Fibroblast of lung (primary cell): ENCODE results near the gene GPR149. TPM values are rescaled to one million over a fixed set of nuclear protein-coding genes. Genes with fewer than 3 reads are reported as not detected.
"Not testable (repeated sequence)": the region's sequence is repeated elsewhere in the genome, so short reads cannot be mapped to it uniquely, and the experiment has no call there.

Experiments
- DNase-seq, 2 donors: peaks; one replicate each; pipeline versions ENCODE4 v3.0.0 to v3.0.0-alpha.2; 2010; ENCODE audit warnings: low read depth in 2 of 2
- H2AFZ ChIP-seq: 2 replicates; pipeline ENCODE4 v1.5.1; 2012; ENCODE audit warnings: low read length, control low read depth, inconsistent platforms
- H3K27ac ChIP-seq: 2 replicates; pipeline ENCODE4 v1.5.1; 2011; ENCODE audit warnings: low read length, control low read depth; ENCODE audit not compliant: insufficient read depth
- H3K27me3 ChIP-seq: 2 replicates; pipeline ENCODE4 v1.5.1; 2011; ENCODE audit warnings: mild to moderate bottlenecking, low read length; ENCODE audit not compliant: control insufficient read depth, insufficient read depth
- H3K36me3 ChIP-seq: 2 replicates; pipeline ENCODE4 v1.5.1; 2011; ENCODE audit warnings: low read length; ENCODE audit not compliant: control insufficient read depth, insufficient read depth
- H3K4me1 ChIP-seq: 2 replicates; pipeline ENCODE4 v1.5.1; 2011; ENCODE audit warnings: low read length; ENCODE audit not compliant: control insufficient read depth, insufficient read depth; ENCODE audit errors: extremely low read depth
- H3K4me2 ChIP-seq: 2 replicates; pipeline ENCODE4 v1.5.1; 2011; ENCODE audit warnings: low read length, control low read depth; ENCODE audit not compliant: insufficient read depth; ENCODE audit errors: extremely low read depth
- H3K4me3 ChIP-seq, 4 experiments: fragments of 200-600 bp in 1 of 4; sonication (generic) in 1 of 4; replicated peaks in 1 of 4; 2 replicates each; pipeline ENCODE4 v1.5.1; 2011 to 2016; ENCODE audit warnings: low read length in 4 of 4, low read depth in 3 of 4, mild to moderate bottlenecking in 3 of 4, control low read depth in 2 of 4, inconsistent platforms in 1 of 4, mixed read lengths in 1 of 4; ENCODE audit not compliant: insufficient read depth in 1 of 4; ENCODE audit errors: control extremely low read depth in 1 of 4
- H3K79me2 ChIP-seq: 2 replicates; pipeline ENCODE4 v1.5.1; 2012; ENCODE audit warnings: mild to moderate bottlenecking, low read length, inconsistent platforms; ENCODE audit not compliant: control insufficient read depth, insufficient read depth
- H3K9ac ChIP-seq: 2 replicates; pipeline ENCODE4 v1.5.1; 2011; ENCODE audit warnings: mild to moderate bottlenecking, low read length, control low read depth; ENCODE audit not compliant: insufficient read depth
- H3K9me3 ChIP-seq: 2 replicates; pipeline ENCODE4 v1.5.1; 2012; ENCODE audit warnings: low read depth, low read length; ENCODE audit not compliant: control insufficient read depth, insufficient read depth
- H4K20me1 ChIP-seq: 2 replicates; pipeline ENCODE4 v1.5.1; 2011; ENCODE audit warnings: low read length; ENCODE audit not compliant: control insufficient read depth, insufficient read depth; ENCODE audit errors: extremely low read depth
- EZH2 ChIP-seq: IDR thresholded peaks from 2 replicates; pipeline ENCODE4 v1.5.1; 2012; ENCODE audit warnings: low read length, control low read depth, mild to moderate bottlenecking; ENCODE audit errors: missing control alignments
- polyA plus RNA-seq, 2 donors: library from polyadenylated mRNA; depleted of rRNA in 1 of 2; stranded (reverse) in 1 of 2; unstranded in 1 of 2; fragments of >200 nt; gene quantifications; 2 replicates each; pipeline ENCODE4 v1.2.1, GENCODE V29; 2011 to 2012; ENCODE audit warnings: missing spikeins in 1 of 2
- total RNA-seq: library from RNA; depleted of rRNA; stranded (reverse); fragments of >200 nt; gene quantifications from 2 replicates; pipeline ENCODE4 v1.2.1, GENCODE V29; 2014
- TF ChIP-seq, protein P1 (sequence below), 2 donors: IDR thresholded peaks in 1 of 2; conservative IDR thresholded peaks in 1 of 2; 1 replicate in 1 of 2; 2 replicates in 1 of 2; pipeline ENCODE4 v1.5.1; 2011 to 2012; ENCODE audit warnings: low read length in 2 of 2, control low read depth in 1 of 2, inconsistent platforms in 1 of 2, low read depth in 1 of 2, mild to moderate bottlenecking in 1 of 2

Gene GPR149
- total and polyA plus RNA-seq, 2 donors (not counting 1 experiment from before 2014, with no cell fraction given): not detected

DNA sequence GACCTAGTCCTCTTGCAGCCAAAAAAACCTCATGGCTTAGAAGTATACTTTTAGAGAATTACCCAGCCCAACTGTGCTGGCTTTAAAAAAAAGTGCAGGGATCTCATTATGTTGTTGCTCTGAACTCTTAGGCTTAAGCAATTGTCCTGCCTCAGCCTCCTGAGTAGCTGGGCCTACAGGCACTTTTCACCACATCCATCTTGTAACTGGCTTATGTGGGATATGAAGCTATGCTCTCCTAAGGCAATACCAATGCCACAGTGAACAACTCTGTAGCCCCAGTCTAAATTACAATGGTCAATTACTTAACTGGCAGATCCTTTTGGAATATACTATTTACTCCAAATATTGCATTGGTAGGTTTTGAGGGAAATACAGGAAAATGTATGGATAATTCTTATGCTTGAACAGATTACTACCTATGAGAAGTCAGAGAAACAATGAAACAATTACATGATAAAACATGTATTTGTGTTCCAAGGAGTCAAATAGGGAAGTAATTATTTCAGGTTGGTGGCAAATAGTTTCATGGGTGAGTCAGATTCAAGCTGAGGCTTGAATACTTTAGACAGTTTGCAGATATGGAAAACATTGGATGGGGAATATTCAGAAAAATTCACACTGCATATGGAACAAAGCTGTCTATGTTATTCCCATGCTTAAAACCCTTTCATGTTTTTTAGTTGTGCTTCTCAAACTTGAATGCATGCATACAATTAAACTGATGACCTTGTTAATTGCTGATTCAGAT, 34.6 kb upstream of the GPR149 start:
- TF ChIP-seq EZH2: no peak
- TF ChIP-seq, protein P1, sequence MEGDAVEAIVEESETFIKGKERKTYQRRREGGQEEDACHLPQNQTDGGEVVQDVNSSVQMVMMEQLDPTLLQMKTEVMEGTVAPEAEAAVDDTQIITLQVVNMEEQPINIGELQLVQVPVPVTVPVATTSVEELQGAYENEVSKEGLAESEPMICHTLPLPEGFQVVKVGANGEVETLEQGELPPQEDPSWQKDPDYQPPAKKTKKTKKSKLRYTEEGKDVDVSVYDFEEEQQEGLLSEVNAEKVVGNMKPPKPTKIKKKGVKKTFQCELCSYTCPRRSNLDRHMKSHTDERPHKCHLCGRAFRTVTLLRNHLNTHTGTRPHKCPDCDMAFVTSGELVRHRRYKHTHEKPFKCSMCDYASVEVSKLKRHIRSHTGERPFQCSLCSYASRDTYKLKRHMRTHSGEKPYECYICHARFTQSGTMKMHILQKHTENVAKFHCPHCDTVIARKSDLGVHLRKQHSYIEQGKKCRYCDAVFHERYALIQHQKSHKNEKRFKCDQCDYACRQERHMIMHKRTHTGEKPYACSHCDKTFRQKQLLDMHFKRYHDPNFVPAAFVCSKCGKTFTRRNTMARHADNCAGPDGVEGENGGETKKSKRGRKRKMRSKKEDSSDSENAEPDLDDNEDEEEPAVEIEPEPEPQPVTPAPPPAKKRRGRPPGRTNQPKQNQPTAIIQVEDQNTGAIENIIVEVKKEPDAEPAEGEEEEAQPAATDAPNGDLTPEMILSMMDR (conservative IDR thresholded peaks at IDR 0.05 in 1 of 2, IDR thresholded peaks at IDR 0.05 in 1 of 2; ENCODE audit: low read depth in 1 of 2, low read length in 2 of 2): no peak

DNA sequence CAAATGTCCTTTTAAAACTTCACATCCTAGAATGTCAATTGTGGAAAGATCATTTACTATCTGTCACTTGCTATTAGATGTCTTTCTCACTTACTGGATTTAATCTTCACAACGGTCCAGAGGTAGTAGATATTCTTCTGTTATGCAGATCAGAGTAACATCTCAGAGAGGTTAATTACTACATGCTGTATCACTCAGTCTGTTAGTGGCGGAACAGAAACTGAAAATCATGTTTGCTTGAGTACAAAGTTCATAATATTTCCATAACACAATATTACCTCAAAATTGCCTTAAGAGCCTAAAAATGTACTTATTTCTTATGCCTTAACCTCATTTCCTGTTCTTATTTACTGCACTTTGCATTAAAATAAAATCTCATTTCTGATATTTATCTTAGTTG, 28.6 kb upstream of the GPR149 start:
- H3K36me3 ChIP-seq: no peaks in the 10 kb centered on the region
- H3K4me1 ChIP-seq: no peaks in the 10 kb centered on the region
- H2AFZ ChIP-seq: no peak overlapping the region
- no peak for DNase-seq
- H3K4me3 ChIP-seq: no peak overlapping the region
- H3K4me2 ChIP-seq: no peak overlapping the region
- no peaks in the 10 kb centered on the region for H3K27me3 ChIP-seq
- H3K9ac ChIP-seq: no peak overlapping the region
- H4K20me1 ChIP-seq: no peaks in the 10 kb centered on the region
- no peak overlapping the region for H3K27ac ChIP-seq
- H3K9me3 ChIP-seq: no peaks in the 10 kb centered on the region
- no peaks in the 10 kb centered on the region for H3K79me2 ChIP-seq
- TF ChIP-seq, protein P1 (conservative IDR thresholded peaks at IDR 0.05 in 1 of 2, IDR thresholded peaks at IDR 0.05 in 1 of 2; ENCODE audit: low read depth in 1 of 2, low read length in 2 of 2): no peak
- TF ChIP-seq EZH2: no peak

More for the DNA sequence above, 34.6 kb upstream of the GPR149 start:
- Histone ChIP-seq H3K4me2 (no peak overlapping the region), H2AFZ (no peak overlapping the region), H3K27ac (no peak overlapping the region), H3K9me3 (no peaks in the 10 kb centered on the region), H4K20me1 (no peaks in the 10 kb centered on the region), H3K36me3 (no peaks in the 10 kb centered on the region), H3K27me3 (no peaks in the 10 kb centered on the region), H3K9ac (no peak overlapping the region), H3K79me2 (no peaks in the 10 kb centered on the region), H3K4me1 (no peaks in the 10 kb centered on the region), H3K4me3 (no peak overlapping the region)
- no peak for DNase-seq

DNA sequence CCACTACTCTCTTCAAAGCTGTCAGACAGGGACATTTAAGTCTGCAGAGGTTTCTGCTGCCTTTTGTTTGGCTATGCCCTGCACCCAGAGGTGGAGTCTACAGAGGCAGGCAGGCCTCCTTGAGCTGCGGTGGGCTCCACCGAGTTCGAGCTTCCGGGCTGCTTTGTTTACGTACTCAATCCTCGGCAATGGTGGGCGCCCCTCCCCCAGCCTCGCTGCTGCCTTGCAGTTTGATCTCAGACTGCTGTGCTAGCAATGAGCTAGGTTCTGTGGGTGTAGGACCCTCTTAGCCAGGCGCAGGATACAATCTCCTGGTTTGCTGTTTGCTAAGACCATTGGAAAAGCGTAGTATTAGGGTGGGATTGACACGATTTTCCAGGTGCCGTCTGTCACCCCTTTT, 9.1 kb upstream of the GPR149 start:
- not testable (repeated sequence) for H3K36me3 ChIP-seq, H2AFZ ChIP-seq, H4K20me1 ChIP-seq, H3K9ac ChIP-seq, H3K4me3 ChIP-seq, H3K79me2 ChIP-seq, H3K4me2 ChIP-seq, H3K9me3 ChIP-seq, H3K27me3 ChIP-seq, H3K27ac ChIP-seq, H3K4me1 ChIP-seq, DNase-seq
